ENCODE results near the gene CNTNAP5. TPM values are rescaled to one million over a fixed set of nuclear protein-coding genes. Genes with fewer than 3 reads are reported as not detected.

CNTNAP5 gene
- total RNA-seq, 1 donor from 2014 or later = not detected

GRCh38 chr2:124320051-124320688 lies 295.1 kb downstream of the CNTNAP5 start:
- no peaks in the 10 kb centered on the region for H3K36me3 ChIP-seq (ENCODE audit: control insufficient read depth, insufficient read depth, low read length)
- TF ChIP-seq CTCF (IDR thresholded peaks at IDR 0.05; ENCODE audit: insufficient read depth, low read length, severe bottlenecking) = no peak
- no peak for FAIRE-seq
- H3K27me3 ChIP-seq (ENCODE audit: control insufficient read depth, insufficient read depth, low read length) = no peaks in the 10 kb centered on the region
- DNase-seq (ENCODE audit: low read depth) = no peak
- no peak overlapping the region for H3K4me3 ChIP-seq (ENCODE audit: low read depth, low read length)

DNA sequence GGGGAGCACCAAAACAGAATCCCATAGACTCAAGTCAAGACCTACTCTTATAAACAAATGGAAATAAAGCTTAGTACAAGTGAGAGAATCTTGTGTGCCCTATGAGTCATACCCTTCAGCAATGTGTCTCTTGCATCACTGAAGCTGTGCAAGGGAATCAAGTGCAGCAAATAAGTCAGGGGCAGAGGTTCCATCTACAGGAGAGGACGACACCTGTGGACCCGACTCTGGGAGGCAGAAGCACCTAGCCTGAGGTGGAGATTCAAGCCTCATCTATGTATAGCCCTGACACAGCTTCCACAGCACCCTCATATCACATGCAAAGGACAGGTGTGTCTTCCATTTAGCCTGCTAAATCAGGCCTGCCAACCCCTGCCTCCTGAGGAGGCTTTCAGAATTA lies 298.2 kb downstream of the CNTNAP5 start:
- Histone ChIP-seq H3K4me3 (ENCODE audit: low read depth, low read length) (no peak overlapping the region), H3K36me3 (ENCODE audit: control insufficient read depth, insufficient read depth, low read length) (no peaks in the 10 kb centered on the region), H3K27me3 (ENCODE audit: control insufficient read depth, insufficient read depth, low read length) (no peaks in the 10 kb centered on the region)
- FAIRE-seq (no peak), DNase-seq (ENCODE audit: low read depth) (peak; percentile 31)
- TF ChIP-seq CTCF (IDR thresholded peaks at IDR 0.05; ENCODE audit: insufficient read depth, low read length, severe bottlenecking) = no peak

DNA sequence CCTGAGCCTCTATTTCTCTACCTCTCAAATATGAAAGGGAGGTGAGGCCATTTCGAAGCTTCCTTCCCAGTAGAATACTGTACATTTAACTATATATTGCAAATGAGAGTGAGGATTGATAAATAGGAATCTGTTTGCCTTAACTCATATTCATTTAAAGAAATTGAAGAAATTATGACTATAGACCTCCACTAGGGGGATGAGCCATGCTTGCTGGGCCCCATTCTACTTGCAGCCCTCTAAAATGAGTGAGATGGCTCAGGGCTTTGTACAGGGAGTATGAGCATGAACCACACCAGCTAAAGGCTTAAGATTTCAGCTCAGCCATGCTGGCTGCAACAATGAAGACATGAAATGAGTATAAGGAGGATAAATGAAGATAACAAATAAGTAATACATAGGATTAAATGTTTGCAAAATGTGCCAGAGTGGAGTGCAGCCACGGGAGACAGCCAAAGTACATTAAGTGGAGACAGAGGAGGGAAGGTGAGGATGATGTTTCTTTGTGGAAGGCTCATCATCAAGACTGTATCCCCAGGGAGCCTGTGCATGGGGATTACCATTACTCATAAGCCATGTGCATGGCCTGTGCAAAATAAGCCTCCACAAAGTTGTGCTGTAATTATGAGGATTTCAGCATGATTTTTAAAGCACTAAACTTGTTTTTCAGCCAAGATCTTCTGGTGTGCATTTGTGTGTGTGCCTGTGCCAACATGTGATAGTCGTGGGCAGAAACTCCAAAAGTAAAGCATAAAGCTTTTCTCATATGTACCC lies 300.8 kb downstream of the CNTNAP5 start:
- no peaks in the 10 kb centered on the region for H3K27me3 ChIP-seq (ENCODE audit: control insufficient read depth, insufficient read depth, low read length)
- FAIRE-seq (no peak), DNase-seq (ENCODE audit: low read depth) (no peak)
- TF ChIP-seq CTCF (IDR thresholded peaks at IDR 0.05; ENCODE audit: insufficient read depth, low read length, severe bottlenecking) = no peak
- no peak overlapping the region for H3K4me3 ChIP-seq (ENCODE audit: low read depth, low read length)
- H3K36me3 ChIP-seq (ENCODE audit: control insufficient read depth, insufficient read depth, low read length) = no peaks in the 10 kb centered on the region

GRCh38 chr2:124327303-124327702 lies 302.2 kb downstream of the CNTNAP5 start:
- Histone ChIP-seq H3K4me3 (ENCODE audit: low read depth, low read length) (no peak overlapping the region), H3K27me3 (ENCODE audit: control insufficient read depth, insufficient read depth, low read length) (no peaks in the 10 kb centered on the region), H3K36me3 (ENCODE audit: control insufficient read depth, insufficient read depth, low read length) (no peaks in the 10 kb centered on the region)
- no peak for FAIRE-seq
- DNase-seq (ENCODE audit: low read depth) = no peak
- TF ChIP-seq CTCF (IDR thresholded peaks at IDR 0.05; ENCODE audit: insufficient read depth, low read length, severe bottlenecking) = no peak

DNA sequence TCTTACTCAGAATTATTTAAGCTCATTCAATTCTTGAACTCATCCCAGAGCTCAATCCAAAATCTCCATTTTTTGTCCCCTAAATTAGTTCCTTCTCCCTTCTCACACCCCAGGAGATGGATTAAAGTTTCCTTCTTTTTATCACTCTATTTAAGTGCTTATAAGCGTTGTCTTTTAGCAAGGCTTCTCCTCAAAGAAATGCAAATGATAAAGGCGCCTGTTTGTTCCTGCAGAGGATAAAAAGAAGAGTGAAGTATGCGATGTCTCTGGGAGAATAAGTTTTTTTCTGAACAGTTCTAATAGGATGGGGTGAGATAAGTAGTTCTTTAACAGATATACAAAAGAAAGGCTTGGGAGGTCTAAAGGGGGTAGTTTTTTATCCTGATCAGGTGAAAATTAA lies 303.3 kb downstream of the CNTNAP5 start:
- Histone ChIP-seq H3K27me3 (ENCODE audit: control insufficient read depth, insufficient read depth, low read length) (no peaks in the 10 kb centered on the region), H3K36me3 (ENCODE audit: control insufficient read depth, insufficient read depth, low read length) (no peaks in the 10 kb centered on the region), H3K4me3 (ENCODE audit: low read depth, low read length) (no peak overlapping the region)
- DNase-seq (ENCODE audit: low read depth) (no peak), FAIRE-seq (no peak)
- TF ChIP-seq CTCF (IDR thresholded peaks at IDR 0.05; ENCODE audit: insufficient read depth, low read length, severe bottlenecking) = no peak

Measured in bronchial epithelial cell (primary cell).